Endothelial cell of umbilical vein (primary cell): ENCODE measurements around the gene LYRM4. TPM values are rescaled to one million over a fixed set of nuclear protein-coding genes. Genes with fewer than 3 reads are reported as not detected.

Source experiments
- BruUV-seq: library from RNA; stranded (reverse); fragments of 400-500 nt; replicated peaks from 2 replicates; lab custom pipeline; 2021; lab: Mats Ljungman, UMichigan
- CTCF ChIA-PET: fragments of 300-600, 350-600 bp; sonication (Branson Sonifier 250); formaldehyde crosslinking; loops from one replicate; lab custom pipeline; 2021; ENCODE audit warnings: antibody characterized with exemption, inconsistent platforms; lab: Charles Lee
- POLR2A ChIA-PET: fragments of 300-600, 350-600 bp; sonication (Branson Sonifier 250); formaldehyde crosslinking; loops from one replicate; lab custom pipeline; 2021; ENCODE audit warnings: antibody characterized with exemption, inconsistent platforms; lab: Charles Lee
- DNase-seq: peaks from one replicate; pipeline ENCODE4 v3.0.0-alpha.2; 2011; ENCODE audit warnings: low read depth, low spot score
- FAIRE-seq: peaks from 2 replicates; lab custom pipeline; 2011; peaks lifted over from hg19 to GRCh38; lab: Jason Lieb, UNC
- H2AFZ ChIP-seq: 2 replicates; pipeline ENCODE4 v1.6.0; 2012; ENCODE audit warnings: low read depth, low read length, control low read depth, inconsistent platforms
- H3K27ac ChIP-seq: 2 replicates; pipeline ENCODE4 v1.5.1; 2011; ENCODE audit warnings: low read depth, mild to moderate bottlenecking, control low read depth, low read length, moderate library complexity; ENCODE audit not compliant: insufficient read depth
- H3K27me3 ChIP-seq, 2 experiments: 2 replicates each; pipeline versions ENCODE4 v1.6.0 to v1.6.1; 2011; ENCODE audit warnings: low read length in 2 of 2, mixed read lengths in 1 of 2; ENCODE audit not compliant: control insufficient read depth in 2 of 2, insufficient read depth in 2 of 2
- H3K36me3 ChIP-seq, 2 experiments: 2 replicates in 1 of 2; 3 replicates in 1 of 2; pipeline ENCODE4 v1.5.1; 2011; ENCODE audit warnings: low read length in 2 of 2, mild to moderate bottlenecking in 1 of 2, moderate library complexity in 1 of 2; ENCODE audit not compliant: control insufficient read depth in 2 of 2, insufficient read depth in 2 of 2; ENCODE audit errors: extremely low read depth in 1 of 2
- H3K4me1 ChIP-seq: 3 replicates; pipeline ENCODE4 v1.5.1; 2011; ENCODE audit warnings: mild to moderate bottlenecking, low read length; ENCODE audit not compliant: control insufficient read depth, insufficient read depth; ENCODE audit errors: extremely low read depth
- H3K4me2 ChIP-seq: 2 replicates; pipeline ENCODE4 v1.6.1; 2011; ENCODE audit warnings: low read length, control low read depth, mixed read lengths; ENCODE audit not compliant: insufficient read depth
- H3K4me3 ChIP-seq, 3 experiments: fragments of 200-600 bp in 1 of 3; sonication (generic), shearing (Covaris generic) in 1 of 3; replicated peaks in 1 of 3; 2 replicates each; pipeline ENCODE4 v1.5.1; 2011 to 2016; ENCODE audit warnings: control low read depth in 3 of 3, low read length in 3 of 3, mild to moderate bottlenecking in 2 of 3, inconsistent platforms in 1 of 3, low read depth in 1 of 3, moderate library complexity in 1 of 3; ENCODE audit not compliant: insufficient read depth in 1 of 3
- H3K79me2 ChIP-seq: 2 replicates; pipeline ENCODE4 v1.6.0; 2012; ENCODE audit warnings: low read length, inconsistent platforms; ENCODE audit not compliant: control insufficient read depth, insufficient read depth
- H3K9ac ChIP-seq: replicated peaks from 2 replicates; pipeline ENCODE3; 2011; ENCODE audit warnings: low read length, control low read depth; ENCODE audit not compliant: insufficient read depth; ENCODE audit errors: extremely low read depth
- H3K9me1 ChIP-seq: replicated peaks from 3 replicates; pipeline ENCODE4 v1.6.0; 2011; ENCODE audit warnings: mild to moderate bottlenecking, low read length; ENCODE audit not compliant: control insufficient read depth, insufficient read depth; ENCODE audit errors: extremely low read depth
- H3K9me3 ChIP-seq: replicated peaks from 2 replicates; pipeline ENCODE4 v1.5.1; 2012; ENCODE audit warnings: low read length, inconsistent platforms; ENCODE audit not compliant: control insufficient read depth, insufficient read depth
- H4K20me1 ChIP-seq: replicated peaks from 2 replicates; pipeline ENCODE3; 2011; ENCODE audit warnings: mild to moderate bottlenecking, low read length; ENCODE audit not compliant: control insufficient read depth, insufficient read depth; ENCODE audit errors: extremely low read depth
- CTCF ChIP-seq, 2 donors: IDR thresholded peaks; 1 replicate in 1 of 2; 2 replicates in 1 of 2; pipeline ENCODE4 v1.5.1; 2011; ENCODE audit warnings: low read length in 2 of 2, mild to moderate bottlenecking in 2 of 2, moderate library complexity in 2 of 2, control low read depth in 1 of 2, inconsistent platforms in 1 of 2, low read depth in 1 of 2; ENCODE audit not compliant: insufficient read depth in 1 of 2; ENCODE audit errors: extremely low read depth in 1 of 2
- EZH2 ChIP-seq: IDR thresholded peaks from 2 replicates; pipeline ENCODE4 v1.6.1; 2012; ENCODE audit warnings: borderline replicate concordance, low read depth, mild to moderate bottlenecking, moderate library complexity, low read length, inconsistent platforms; ENCODE audit not compliant: severe bottlenecking
- FOS ChIP-seq: IDR thresholded peaks from 2 replicates; pipeline ENCODE4 v1.6.1; 2011; ENCODE audit warnings: mild to moderate bottlenecking, low read length, moderate library complexity, borderline replicate concordance; ENCODE audit not compliant: insufficient read depth
- GATA2 ChIP-seq: IDR thresholded peaks from 2 replicates; pipeline ENCODE4 v1.7.0; 2011; ENCODE audit warnings: low read depth, mild to moderate bottlenecking, moderate library complexity, mixed read lengths, low read length; ENCODE audit not compliant: insufficient read length, insufficient read depth
- JUN ChIP-seq: IDR thresholded peaks from 2 replicates; pipeline ENCODE4 v1.6.1; 2011; ENCODE audit warnings: borderline replicate concordance, low read depth; ENCODE audit not compliant: insufficient read length, insufficient read depth
- MAX ChIP-seq: IDR thresholded peaks from 2 replicates; pipeline ENCODE4 v1.6.1; 2011; ENCODE audit not compliant: insufficient read depth, insufficient read length
- MYC ChIP-seq: IDR thresholded peaks from one replicate; pipeline ENCODE4 v1.6.1; 2011; ENCODE audit warnings: mild to moderate bottlenecking, low read depth, low read length
- POLR2A ChIP-seq: IDR thresholded peaks from 2 replicates; pipeline ENCODE4 v1.6.1; 2012; ENCODE audit warnings: low read depth, mild to moderate bottlenecking, control low read depth, low read length
- POLR2AphosphoS5 ChIP-seq: IDR thresholded peaks from 2 replicates; pipeline ENCODE4 v1.6.1; 2012; ENCODE audit warnings: low read depth, mild to moderate bottlenecking, control low read depth, low read length, moderate library complexity; ENCODE audit not compliant: insufficient read depth
- dilution Hi-C: fragments of 300-500 bp; cut with MboI; formaldehyde crosslinking; loops from one replicate; pipeline ENCODE4 v1.15.0; 2019; ENCODE audit warnings: low sequenced_read_pairs; ENCODE audit not compliant: extremely low pct_ligation_motif_present
- intact Hi-C: fragments of 100-400 bp; cut with micrococcal nuclease; formaldehyde crosslinking; loops from one replicate; pipeline ENCODE4 v1.10.0; 2022
- polyA plus RNA-seq, 4 experiments: library from polyadenylated mRNA; depleted of rRNA in 3 of 4; stranded (reverse) in 3 of 4; unstranded in 1 of 4; fragments of >200 nt; gene quantifications; 2 replicates each; pipeline versions ENCODE4 v1.2.1 to v1.2.3, GENCODE V29; 2011 to 2012; ENCODE audit warnings: missing spikeins in 1 of 4
- total RNA-seq: library from RNA; stranded (reverse); gene quantifications from 2 replicates; pipeline ENCODE4 v1.2.3, GENCODE V29; 2021

The LYRM4 gene
- total and polyA plus RNA-seq, 2 donors (not counting 3 experiments of a cell fraction or from before 2014, with no cell fraction given) = 39.5 to 44.0 TPM

- H3K79me2 ChIP-seq = no peaks in the 10 kb centered on the region
- DNase-seq (no peak), FAIRE-seq (no peak)
- ChIA-PET CTCF (interaction anchor here (0.9 to 1.5 kb wide), 3 partner anchors 13 to 92 kb away, joined by 3 to 5 read pairs (median 4); no protein-coding TSS in a partner anchor), POLR2A (no interaction called here)
- no peaks in the 10 kb centered on the region for H3K9me1 ChIP-seq
- dilution Hi-C loops = no loop called here
- no peak overlapping the region for H3K4me3 ChIP-seq
- no peaks in the 10 kb centered on the region for H3K9me3 ChIP-seq
- BruUV-seq = no TSS peak
- H3K9ac ChIP-seq = no peak overlapping the region
- no peak overlapping the region for H2AFZ ChIP-seq
- no peak overlapping the region for H3K27ac ChIP-seq
- H3K36me3 ChIP-seq = no peaks in the 10 kb centered on the region
- no peak overlapping the region for H3K4me2 ChIP-seq
- intact Hi-C loops = no loop called here
- no peaks in the 10 kb centered on the region for H4K20me1 ChIP-seq
- no peaks in the 10 kb centered on the region for H3K4me1 ChIP-seq
- no peaks in the 10 kb centered on the region for H3K27me3 ChIP-seq
- TF ChIP-seq FOS (no peak), EZH2 (no peak), GATA2 (no peak), MAX (no peak), POLR2A (no peak), POLR2AphosphoS5 (no peak), CTCF (IDR thresholded peaks at IDR 0.05; ENCODE audit: extremely low read depth in 1 of 2, insufficient read depth in 1 of 2, low read depth in 1 of 2, low read length in 2 of 2) (no peak), MYC (no peak), JUN (no peak)
Observed at GRCh38 chr6:5156627-5157026, 104.1 kb downstream of the LYRM4 start.
